Dendritic cell treated with granulocyte-macrophage colony-stimulating factor and Interleukin-4, amounts not matched to agents 40 ng/mL and 50 ng/mL, for 4 days (primary cell): ENCODE data around the gene BLVRB.

ENCODE experiments used
- H3K27ac Mint-ChIP-seq: one replicate; pipeline ENCODE4 v1.8.0; 2022; ENCODE audit warnings: mild to moderate bottlenecking, mixed read lengths
- H3K27me3 Mint-ChIP-seq: one replicate; pipeline ENCODE4 v1.8.0; 2022; ENCODE audit warnings: mild to moderate bottlenecking, mixed read lengths
- H3K36me3 Mint-ChIP-seq: one replicate; pipeline ENCODE4 v1.8.0; 2022; ENCODE audit warnings: low read depth, mixed read lengths
- H3K4me1 Mint-ChIP-seq: one replicate; pipeline ENCODE4 v1.8.0; 2022; ENCODE audit warnings: low read depth, mixed read lengths
- H3K4me3 Mint-ChIP-seq: one replicate; pipeline ENCODE4 v1.8.0; 2022; ENCODE audit warnings: mild to moderate bottlenecking, moderate library complexity, mixed read lengths
- H3K9me3 Mint-ChIP-seq: one replicate; pipeline ENCODE4 v1.8.0; 2022; ENCODE audit warnings: mixed read lengths
- intact Hi-C: fragments of 100-400 bp; cut with micrococcal nuclease; formaldehyde crosslinking; loops from one replicate; pipeline ENCODE4 v1.15.0; 2022

Gene BLVRB

GRCh38 chr19:40452016-40452415 lies 13.5 kb downstream of the BLVRB start:
- intact Hi-C loops: no loop called here
- peak overlapping the region; percentile 27 for H3K27ac Mint-ChIP-seq
- H3K9me3 Mint-ChIP-seq: no peaks in the 10 kb centered on the region
- H3K4me1 Mint-ChIP-seq: peaks cover 4% of the 10 kb centered on the region
- H3K36me3 Mint-ChIP-seq: peaks cover 99% of the 10 kb centered on the region
- no peaks in the 10 kb centered on the region for H3K27me3 Mint-ChIP-seq
- H3K4me3 Mint-ChIP-seq: no peak overlapping the region

- intact Hi-C loops: no loop called here
- Mint-ChIP-seq H3K4me3 (no peak overlapping the region), H3K27me3 (no peaks in the 10 kb centered on the region), H3K4me1 (peaks cover 11% of the 10 kb centered on the region), H3K9me3 (no peaks in the 10 kb centered on the region), H3K27ac (no peak overlapping the region), H3K36me3 (peaks cover 99% of the 10 kb centered on the region)
Observed at GRCh38 chr19:40450664-40451063, 14.9 kb downstream of the BLVRB start.

GRCh38 chr19:40449506-40449905 lies 16.0 kb downstream of the BLVRB start:
- Mint-ChIP-seq H3K4me3 (no peak overlapping the region), H3K27ac (no peak overlapping the region), H3K36me3 (peaks cover 88% of the 10 kb centered on the region), H3K9me3 (no peaks in the 10 kb centered on the region), H3K27me3 (no peaks in the 10 kb centered on the region), H3K4me1 (peaks cover 20% of the 10 kb centered on the region)
- intact Hi-C loops: loop anchor here (10.0 kb wide), 1 partner anchor 85 kb away; no protein-coding TSS in a partner anchor

GRCh38 chr19:40446263-40446784 lies 19.2 kb downstream of the BLVRB start:
- H3K9me3 Mint-ChIP-seq: no peaks in the 10 kb centered on the region
- H3K4me1 Mint-ChIP-seq: peaks cover 24% of the 10 kb centered on the region
- H3K27ac Mint-ChIP-seq: peak overlapping the region; percentile 98
- peaks cover 87% of the 10 kb centered on the region for H3K36me3 Mint-ChIP-seq
- H3K27me3 Mint-ChIP-seq: no peaks in the 10 kb centered on the region
- no peak overlapping the region for H3K4me3 Mint-ChIP-seq
- intact Hi-C loops: loop anchor here (10.0 kb wide), 1 partner anchor 82 kb away; no protein-coding TSS in a partner anchor

GRCh38 chr19:40445780-40446262 lies 19.7 kb downstream of the BLVRB start:
- Mint-ChIP-seq H3K27ac (peak overlapping the region; percentile 98), H3K4me1 (peaks cover 29% of the 10 kb centered on the region), H3K4me3 (peak overlapping the region; percentile 7), H3K9me3 (no peaks in the 10 kb centered on the region), H3K27me3 (no peaks in the 10 kb centered on the region), H3K36me3 (peaks cover 87% of the 10 kb centered on the region)
- intact Hi-C loops: loop anchor here (2.0 to 10.0 kb wide), 2 partner anchors 19 to 81 kb away; partner anchors contain the start of gene BLVRB

GRCh38 chr19:40444825-40445312 lies 20.7 kb downstream of the BLVRB start:
- intact Hi-C loops: loop anchor here (2.0 to 10.0 kb wide), 2 partner anchors 20 to 80 kb away; partner anchors contain the start of gene BLVRB
- peaks cover 88% of the 10 kb centered on the region for H3K36me3 Mint-ChIP-seq

GRCh38 chr19:40444000-40444824 lies 21.3 kb downstream of the BLVRB start, which contains the start of gene SERTAD3:
Gene SERTAD3, minus strand, starts transcription at chr19:40444335. Its CDS starts 2,255 bp downstream, at chr19:40442080.
- intact Hi-C loops: loop anchor here (1.0 to 10.0 kb wide), 4 partner anchors 10 to 79 kb away; partner anchors contain the start of genes BLVRB and SERTAD1
- Mint-ChIP-seq H3K4me1 (peaks cover 30% of the 10 kb centered on the region), H3K4me3 (peak within 1 kb of the TSS; percentile 97), H3K36me3 (peaks cover 88% of the 10 kb centered on the region), H3K27ac (peak within 1 kb of the TSS; percentile 98), H3K9me3 (no peaks in the 10 kb centered on the region), H3K27me3 (no peaks in the 10 kb centered on the region)

More at GRCh38 chr19:40444825-40445312, 20.7 kb downstream of the BLVRB start:
- Mint-ChIP-seq H3K9me3 (no peaks in the 10 kb centered on the region), H3K27me3 (no peaks in the 10 kb centered on the region), H3K27ac (peak overlapping the region; percentile 98), H3K4me3 (peak overlapping the region; percentile 97), H3K4me1 (peaks cover 30% of the 10 kb centered on the region)

GRCh38 chr19:40443131-40443999 lies 22.2 kb downstream of the BLVRB start:
- H3K36me3 Mint-ChIP-seq: peaks cover 82% of the 10 kb centered on the region
- H3K4me1 Mint-ChIP-seq: peaks cover 30% of the 10 kb centered on the region
- no peaks in the 10 kb centered on the region for H3K9me3 Mint-ChIP-seq
- H3K4me3 Mint-ChIP-seq: peak overlapping the region; percentile 97
- no peaks in the 10 kb centered on the region for H3K27me3 Mint-ChIP-seq
- intact Hi-C loops: loop anchor here (1.0 to 10.0 kb wide), 3 partner anchors 9 to 79 kb away; partner anchors contain the start of gene SERTAD1
- peak overlapping the region; percentile 98 for H3K27ac Mint-ChIP-seq

- Mint-ChIP-seq H3K4me1 (peaks cover 30% of the 10 kb centered on the region), H3K27me3 (no peaks in the 10 kb centered on the region), H3K4me3 (peak overlapping the region; percentile 97), H3K36me3 (peaks cover 78% of the 10 kb centered on the region), H3K9me3 (no peaks in the 10 kb centered on the region), H3K27ac (peak overlapping the region; percentile 98)
- intact Hi-C loops: loop anchor here (1.0 to 10.0 kb wide), 3 partner anchors 8 to 78 kb away; partner anchors contain the start of gene SERTAD1
Observed at GRCh38 chr19:40442328-40443130, 23.0 kb downstream of the BLVRB start.

GRCh38 chr19:40441719-40442253 lies 23.8 kb downstream of the BLVRB start:
- intact Hi-C loops: loop anchor here (10.0 kb wide), 1 partner anchor 77 kb away; no protein-coding TSS in a partner anchor

GRCh38 chr19:40438284-40438683 lies 27.3 kb downstream of the BLVRB start:
- Mint-ChIP-seq H3K27ac (no peak overlapping the region), H3K4me1 (peaks cover 39% of the 10 kb centered on the region), H3K27me3 (no peaks in the 10 kb centered on the region), H3K4me3 (no peak overlapping the region), H3K9me3 (no peaks in the 10 kb centered on the region), H3K36me3 (peaks cover 47% of the 10 kb centered on the region)
- intact Hi-C loops: no loop called here

More at GRCh38 chr19:40441719-40442253, 23.8 kb downstream of the BLVRB start:
- Mint-ChIP-seq H3K36me3 (peaks cover 70% of the 10 kb centered on the region), H3K4me1 (peaks cover 30% of the 10 kb centered on the region), H3K27me3 (no peaks in the 10 kb centered on the region), H3K9me3 (no peaks in the 10 kb centered on the region), H3K4me3 (peak overlapping the region; percentile 97), H3K27ac (no peak overlapping the region)
